RWPE2 (cell line): Measurements from ENCODE around the gene HKDC1.
A peak's percentile ranks its signal among the peaks of the same experiment; 100 is the strongest.

Experiments used
- ATAC-seq: fragments of 200-7000 bp; cut with Tn5 transposase; 3 replicates; pipeline ENCODE4 v1.9.1; 2021; ENCODE audit warnings: low read depth
- DNase-seq: peaks from one replicate; pipeline ENCODE4 v3.0.0-alpha.2; 2020; ENCODE audit warnings: low spot score
- H3K27ac ChIP-seq: fragments of 450-650 bp; 2 replicates; pipeline ENCODE4 v1.5.1; 2017; ENCODE audit warnings: mild to moderate bottlenecking; ENCODE audit not compliant: poor library complexity, severe bottlenecking
- H3K27me3 ChIP-seq: fragments of 250-450 bp; sonication (Bioruptor Pico); 2 replicates; pipeline ENCODE4 v1.5.1; 2021; ENCODE audit warnings: mild to moderate bottlenecking, moderate library complexity; ENCODE audit not compliant: insufficient read depth, poor library complexity, severe bottlenecking
- H3K36me3 ChIP-seq: fragments of 250-450 bp; sonication (Bioruptor Pico); 2 replicates; pipeline ENCODE4 v1.5.1; 2020; ENCODE audit warnings: low read depth, mild to moderate bottlenecking, moderate library complexity
- H3K4me1 ChIP-seq: fragments of 250-450 bp; sonication (Bioruptor Pico); 2 replicates; pipeline ENCODE4 v1.5.1; 2021; ENCODE audit warnings: mild to moderate bottlenecking, moderate library complexity; ENCODE audit not compliant: insufficient read depth, poor library complexity, severe bottlenecking
- H3K4me3 ChIP-seq: fragments of 250-450 bp; sonication (Bioruptor Pico); 2 replicates; pipeline ENCODE4 v1.5.1; 2021; ENCODE audit warnings: mild to moderate bottlenecking, moderate library complexity; ENCODE audit not compliant: severe bottlenecking
- H3K9me3 ChIP-seq: fragments of 250-450 bp; sonication (Bioruptor Pico); 2 replicates; pipeline ENCODE4 v1.5.1; 2021; ENCODE audit warnings: mild to moderate bottlenecking, moderate library complexity; ENCODE audit not compliant: severe bottlenecking
- CTCF ChIP-seq: fragments of 450-650 bp; IDR thresholded peaks from one replicate; pipeline ENCODE4 v1.5.1; 2017; ENCODE audit warnings: mild to moderate bottlenecking, moderate library complexity; ENCODE audit not compliant: poor library complexity, severe bottlenecking

The HKDC1 gene

GRCh38 chr10:69179743-69180524 lies 40.2 kb upstream of the HKDC1 start, which contains the start of gene SUPV3L1:
Gene SUPV3L1, plus strand, starts transcription at chr10:69180234. Its CDS starts 58 bp downstream, at chr10:69180292.
- Histone ChIP-seq H3K36me3 (peaks cover 23% of the 10 kb centered on the region), H3K4me1 (no peaks in the 10 kb centered on the region), H3K4me3 (peak within 1 kb of the TSS; percentile 92), H3K27ac (peak within 1 kb of the TSS; percentile 52), H3K27me3 (no peaks in the 10 kb centered on the region), H3K9me3 (no peaks in the 10 kb centered on the region)
- TF ChIP-seq CTCF: no peak
- DNase-seq: peak; percentile 95
- ATAC-seq: peak; percentile 81

GRCh38 chr10:69180525-69181204 lies 39.5 kb upstream of the HKDC1 start:
- no peaks in the 10 kb centered on the region for H3K27me3 ChIP-seq
- peak overlapping the region; percentile 92 for H3K4me3 ChIP-seq
- DNase-seq (no peak), ATAC-seq (peak; percentile 4; the same call in 1 of the 3 replicates)
- no peaks in the 10 kb centered on the region for H3K4me1 ChIP-seq
- H3K27ac ChIP-seq: peak overlapping the region; percentile 52
- TF ChIP-seq CTCF: no peak
- peaks cover 24% of the 10 kb centered on the region for H3K36me3 ChIP-seq
- H3K9me3 ChIP-seq: no peaks in the 10 kb centered on the region

GRCh38 chr10:69181433-69181832 lies 38.7 kb upstream of the HKDC1 start:
- ATAC-seq (no peak), DNase-seq (no peak)
- Histone ChIP-seq H3K4me3 (peak overlapping the region; percentile 92), H3K27ac (no peak overlapping the region), H3K27me3 (no peaks in the 10 kb centered on the region), H3K4me1 (no peaks in the 10 kb centered on the region), H3K36me3 (peaks cover 30% of the 10 kb centered on the region), H3K9me3 (no peaks in the 10 kb centered on the region)
- TF ChIP-seq CTCF: no peak

GRCh38 chr10:69182005-69182404 lies 38.1 kb upstream of the HKDC1 start:
- H3K4me1 ChIP-seq: no peaks in the 10 kb centered on the region
- ATAC-seq (no peak), DNase-seq (no peak)
- no peaks in the 10 kb centered on the region for H3K9me3 ChIP-seq
- H3K36me3 ChIP-seq: peaks cover 35% of the 10 kb centered on the region
- no peak overlapping the region for H3K27ac ChIP-seq
- no peak for TF ChIP-seq CTCF
- no peak overlapping the region for H3K4me3 ChIP-seq
- H3K27me3 ChIP-seq: no peaks in the 10 kb centered on the region
